Activated CD4-positive, alpha-beta T cell treated with anti-CD3 and anti-CD28 coated beads for 24 hours (primary cell): ENCODE data around the gene SIRPD.

Source experiments
- DNase-seq, 2 donors: peaks; one replicate each; pipeline ENCODE4 v3.0.0-alpha.2; 2020; ENCODE audit warnings: low read depth in 2 of 2

Gene SIRPD

GRCh38 chr20:1494436-1494835 lies 63.1 kb downstream of the SIRPD start:
- no peak for DNase-seq

GRCh38 chr20:1493536-1493935 lies 64.0 kb downstream of the SIRPD start:
- DNase-seq = no peak

GRCh38 chr20:1491860-1492642 lies 65.5 kb downstream of the SIRPD start:
- DNase-seq = no peak

- DNase-seq = no peak
Observed at GRCh38 chr20:1491281-1491840, 66.1 kb downstream of the SIRPD start, which contains the start of gene SIRPB2. Gene SIRPB2 (minus strand): TSS chr20:1491420. CDS start chr20:1491359, 61 bp downstream.

DNA sequence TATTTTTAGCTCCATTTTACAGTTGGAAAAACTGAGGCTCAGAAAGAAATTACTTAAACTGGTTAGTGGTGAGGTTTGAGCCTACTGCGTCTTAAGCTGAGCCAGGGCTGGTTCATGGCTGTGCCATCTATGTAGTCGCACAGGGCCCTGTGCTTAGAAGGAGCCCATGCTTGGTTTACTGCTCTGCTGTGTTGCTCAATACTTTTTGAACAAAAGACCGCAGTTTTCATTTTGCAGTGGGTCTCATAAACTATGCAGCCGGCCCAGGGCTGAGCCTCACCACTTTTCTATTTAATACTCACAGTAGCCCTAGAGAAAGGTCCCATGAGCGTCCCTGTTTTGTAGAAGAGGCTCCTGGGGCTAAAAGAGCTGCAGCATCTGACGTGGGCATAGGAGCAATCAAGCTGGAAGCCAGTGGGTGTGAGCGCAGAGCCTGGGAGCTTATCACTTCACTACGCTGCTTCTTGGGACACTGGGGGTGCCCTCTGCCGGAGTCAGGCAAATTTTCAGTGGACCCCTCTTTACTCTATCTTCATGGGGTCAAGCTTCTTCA lies 66.8 kb downstream of the SIRPD start:
- no peak for DNase-seq

GRCh38 chr20:1489764-1490436 lies 67.6 kb downstream of the SIRPD start:
- no peak for DNase-seq

GRCh38 chr20:1489325-1489724 lies 68.2 kb downstream of the SIRPD start:
- no peak for DNase-seq

DNA sequence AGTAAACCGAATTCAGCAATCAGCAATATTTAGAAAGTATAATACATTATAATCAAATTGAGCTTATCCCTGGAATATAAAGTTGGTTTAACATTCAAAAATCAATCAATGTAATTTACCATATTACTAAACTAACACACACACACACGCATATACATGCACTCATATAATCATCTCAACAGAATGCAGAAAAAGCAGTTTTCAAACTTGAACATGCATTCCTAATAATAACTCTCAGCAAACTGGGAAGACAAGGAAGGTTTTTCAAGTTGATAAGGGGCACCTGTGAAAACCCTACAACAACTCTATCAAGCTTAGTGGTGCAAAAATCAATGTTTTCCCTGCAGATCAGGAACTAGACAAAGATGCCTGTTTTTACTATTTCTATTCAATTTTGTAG lies 70.9 kb downstream of the SIRPD start:
- no peak for DNase-seq

- no peak for DNase-seq
Observed at GRCh38 chr20:1484438-1485116, 72.9 kb downstream of the SIRPD start.
